ENCODE data around the gene RASSF1.

DNA sequence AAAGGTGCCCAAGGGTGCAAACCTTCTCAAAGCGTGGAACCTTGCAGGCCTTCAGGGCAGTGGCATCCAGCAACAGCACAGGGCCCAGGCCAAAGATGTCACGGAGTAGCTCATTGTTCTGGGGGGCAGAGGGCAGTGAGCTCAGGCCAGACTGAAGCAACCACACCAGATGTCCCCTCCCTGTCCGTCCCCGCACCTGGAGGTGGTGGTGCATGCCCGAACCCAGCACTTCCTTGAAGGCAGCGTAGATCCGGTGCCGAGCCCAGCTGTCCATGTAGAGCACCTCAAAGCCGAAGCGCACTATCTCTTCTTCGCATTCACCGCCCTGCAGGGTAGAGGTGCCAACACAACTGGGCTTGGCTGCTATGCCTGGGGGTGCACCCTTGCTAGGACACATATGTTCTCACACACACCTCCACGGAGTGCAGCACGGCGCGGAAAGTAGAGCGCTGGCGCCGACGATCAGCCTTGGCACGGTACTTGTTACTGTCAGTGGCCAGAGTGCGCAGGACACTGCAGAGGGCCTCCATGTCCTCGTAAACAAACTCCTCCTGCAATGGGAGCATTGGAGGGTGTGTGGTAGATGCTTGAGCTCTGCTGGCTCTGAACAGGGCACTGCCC is 52.1 kb downstream of the RASSF1 start:
- TF ChIP-seq, protein P1, sequence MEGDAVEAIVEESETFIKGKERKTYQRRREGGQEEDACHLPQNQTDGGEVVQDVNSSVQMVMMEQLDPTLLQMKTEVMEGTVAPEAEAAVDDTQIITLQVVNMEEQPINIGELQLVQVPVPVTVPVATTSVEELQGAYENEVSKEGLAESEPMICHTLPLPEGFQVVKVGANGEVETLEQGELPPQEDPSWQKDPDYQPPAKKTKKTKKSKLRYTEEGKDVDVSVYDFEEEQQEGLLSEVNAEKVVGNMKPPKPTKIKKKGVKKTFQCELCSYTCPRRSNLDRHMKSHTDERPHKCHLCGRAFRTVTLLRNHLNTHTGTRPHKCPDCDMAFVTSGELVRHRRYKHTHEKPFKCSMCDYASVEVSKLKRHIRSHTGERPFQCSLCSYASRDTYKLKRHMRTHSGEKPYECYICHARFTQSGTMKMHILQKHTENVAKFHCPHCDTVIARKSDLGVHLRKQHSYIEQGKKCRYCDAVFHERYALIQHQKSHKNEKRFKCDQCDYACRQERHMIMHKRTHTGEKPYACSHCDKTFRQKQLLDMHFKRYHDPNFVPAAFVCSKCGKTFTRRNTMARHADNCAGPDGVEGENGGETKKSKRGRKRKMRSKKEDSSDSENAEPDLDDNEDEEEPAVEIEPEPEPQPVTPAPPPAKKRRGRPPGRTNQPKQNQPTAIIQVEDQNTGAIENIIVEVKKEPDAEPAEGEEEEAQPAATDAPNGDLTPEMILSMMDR (IDR thresholded peaks at IDR 0.05; ENCODE audit: insufficient read depth, low read depth, low read length) = no peak
- no peak for TF ChIP-seq EZH2 (IDR thresholded peaks at IDR 0.05; ENCODE audit: insufficient read depth, low read length)

Measured in astrocyte (in vitro differentiated cells and primary cell).